Mesothelial cell of epicardium (in vitro differentiated cells): Measurements from ENCODE around the gene LYL1. TPM values are rescaled to one million over a fixed set of nuclear protein-coding genes. Genes with fewer than 3 reads are reported as not detected.
A peak's percentile ranks its signal among the peaks of the same experiment; 100 is the strongest.

ENCODE experiments used
- DNase-seq, 2 experiments: peaks; one replicate each; pipeline ENCODE4 v3.0.0; 2021; ENCODE audit warnings: low spot score in 2 of 2; ENCODE audit not compliant: unreplicated experiment in 2 of 2
- H3K27ac Mint-ChIP-seq: 2 replicates; pipeline ENCODE4 v1.8.0; 2021; ENCODE audit warnings: mixed read lengths
- H3K27me3 Mint-ChIP-seq: 2 replicates; pipeline ENCODE4 v1.8.0; 2021; ENCODE audit warnings: low read depth, mixed read lengths
- H3K36me3 Mint-ChIP-seq: 2 replicates; pipeline ENCODE4 v1.8.0; 2021; ENCODE audit warnings: mixed read lengths
- H3K4me1 Mint-ChIP-seq: 2 replicates; pipeline ENCODE4 v1.8.0; 2021; ENCODE audit warnings: mixed read lengths
- H3K4me3 Mint-ChIP-seq: 2 replicates; pipeline ENCODE4 v1.8.0; 2021; ENCODE audit warnings: mild to moderate bottlenecking, moderate library complexity, mixed read lengths
- H3K9me3 Mint-ChIP-seq: 2 replicates; pipeline ENCODE4 v1.8.0; 2021; ENCODE audit warnings: mixed read lengths
- CTCF ChIP-seq: fragments of 200-600 bp; sonication (generic); IDR thresholded peaks from one replicate; pipeline ENCODE4 v1.5.0; 2021; ENCODE audit warnings: antibody characterized with exemption; ENCODE audit not compliant: unreplicated experiment
- total RNA-seq: library from RNA; stranded (reverse); gene quantifications from 3 replicates; pipeline ENCODE4 v1.2.1, GENCODE V29; 2021

LYL1 gene
- total RNA-seq, 1 donor from 2014 or later: 4.0 TPM

GRCh38 chr19:13063461-13064091, 39.1 kb downstream of the LYL1 start:
- H3K27me3 Mint-ChIP-seq: peaks cover 63% of the 10 kb centered on the region
- peaks cover 53% of the 10 kb centered on the region for H3K4me1 Mint-ChIP-seq
- DNase-seq: no peak
- no peak overlapping the region for H3K4me3 Mint-ChIP-seq
- TF ChIP-seq CTCF: no peak
- H3K9me3 Mint-ChIP-seq: no peaks in the 10 kb centered on the region
- H3K36me3 Mint-ChIP-seq: no peaks in the 10 kb centered on the region
- no peak overlapping the region for H3K27ac Mint-ChIP-seq

GRCh38 chr19:13062317-13062716, 40.3 kb downstream of the LYL1 start:
- H3K4me1 Mint-ChIP-seq: peaks cover 56% of the 10 kb centered on the region
- H3K27ac Mint-ChIP-seq: no peak overlapping the region
- no peaks in the 10 kb centered on the region for H3K9me3 Mint-ChIP-seq
- H3K4me3 Mint-ChIP-seq: no peak overlapping the region
- no peak for DNase-seq
- H3K36me3 Mint-ChIP-seq: no peaks in the 10 kb centered on the region
- H3K27me3 Mint-ChIP-seq: peaks cover 56% of the 10 kb centered on the region
- TF ChIP-seq CTCF: no peak

- Mint-ChIP-seq H3K4me1 (peaks cover 56% of the 10 kb centered on the region), H3K27ac (peak overlapping the region; percentile 59), H3K27me3 (peaks cover 49% of the 10 kb centered on the region), H3K36me3 (no peaks in the 10 kb centered on the region), H3K4me3 (peak overlapping the region; percentile 58), H3K9me3 (no peaks in the 10 kb centered on the region)
- DNase-seq: peak; percentile 68 to 90
- peak; percentile 96 for TF ChIP-seq CTCF
Observed at GRCh38 chr19:13060964-13061927, 41.4 kb downstream of the LYL1 start.

DNA sequence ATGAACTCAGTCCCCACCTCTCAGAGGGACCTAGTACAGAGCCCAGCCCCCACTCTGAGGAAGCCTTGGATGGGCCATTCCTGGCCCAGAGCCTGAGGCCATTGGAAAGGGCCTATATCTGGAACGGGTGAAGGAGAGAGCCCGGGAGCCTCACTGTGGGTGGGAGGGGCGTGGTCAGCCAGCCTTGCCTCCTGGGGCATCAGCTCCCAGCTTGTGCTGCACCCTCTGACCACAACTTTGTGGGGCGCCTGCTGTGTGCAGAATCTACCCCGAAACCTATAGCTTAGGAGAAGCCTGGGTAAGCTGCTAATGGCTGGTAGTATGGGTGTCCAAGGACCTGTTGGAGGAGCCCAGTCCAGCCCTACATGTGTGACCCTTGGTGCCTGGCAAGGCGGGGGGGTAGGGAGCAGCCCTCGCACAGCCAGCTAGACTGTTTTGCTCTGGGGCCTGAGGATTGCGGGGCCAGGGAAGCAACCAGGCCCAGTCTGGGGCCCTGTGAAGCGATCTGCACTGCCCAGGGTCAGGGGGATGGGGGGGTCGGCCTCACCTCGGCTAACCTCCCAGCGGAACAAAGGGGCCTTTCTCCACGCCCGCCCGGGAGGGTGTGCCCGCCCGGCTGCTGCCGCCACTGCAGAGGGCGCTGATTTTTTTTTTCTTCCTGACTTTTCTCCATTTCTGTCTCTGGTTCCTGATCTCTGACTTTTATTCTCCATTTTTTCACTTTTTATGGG, 42.3 kb downstream of the LYL1 start:
- no peaks in the 10 kb centered on the region for H3K9me3 Mint-ChIP-seq
- H3K4me1 Mint-ChIP-seq: peaks cover 65% of the 10 kb centered on the region
- TF ChIP-seq CTCF: no peak
- H3K27ac Mint-ChIP-seq: no peak overlapping the region
- no peak for DNase-seq
- H3K4me3 Mint-ChIP-seq: peak overlapping the region; percentile 58
- peaks cover 45% of the 10 kb centered on the region for H3K27me3 Mint-ChIP-seq
- H3K36me3 Mint-ChIP-seq: no peaks in the 10 kb centered on the region

DNA sequence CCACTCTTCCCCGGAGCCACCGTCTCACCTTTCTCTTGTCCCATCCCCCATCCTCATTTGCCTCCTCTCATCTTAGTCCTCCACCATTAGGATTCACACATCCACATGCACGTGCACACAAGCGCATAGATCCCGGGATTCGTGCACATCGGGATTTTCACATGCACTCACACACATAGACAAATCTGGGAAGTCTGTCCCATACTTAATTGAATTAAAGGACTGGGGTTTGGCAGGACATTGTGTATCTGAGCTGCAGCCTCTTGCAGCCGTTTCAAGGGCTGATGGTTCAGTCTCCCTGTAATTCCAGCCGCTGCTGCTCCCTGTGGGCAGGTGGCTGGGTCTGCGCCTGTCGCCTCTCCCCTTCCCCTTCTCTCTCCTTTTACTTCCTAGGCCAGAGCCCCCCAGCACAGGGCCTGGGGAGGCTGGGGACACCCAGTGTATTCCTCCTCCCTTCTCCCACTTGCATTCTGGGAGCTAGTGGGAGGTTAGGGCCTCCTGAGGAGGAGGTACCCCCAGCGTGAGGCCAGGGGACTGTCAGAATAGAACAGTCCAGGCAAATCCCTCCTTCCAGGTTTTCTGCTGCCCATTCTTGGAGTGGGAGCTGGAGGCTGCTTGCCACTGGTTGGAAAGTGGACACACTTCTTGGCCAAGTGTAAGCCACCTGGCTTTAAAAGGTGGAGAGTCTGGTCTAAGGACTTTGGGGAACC, 43.6 kb downstream of the LYL1 start:
- DNase-seq: no peak
- no peaks in the 10 kb centered on the region for H3K36me3 Mint-ChIP-seq
- H3K4me3 Mint-ChIP-seq: no peak overlapping the region
- peaks cover 75% of the 10 kb centered on the region for H3K4me1 Mint-ChIP-seq
- H3K27me3 Mint-ChIP-seq: peaks cover 33% of the 10 kb centered on the region
- H3K27ac Mint-ChIP-seq: peak overlapping the region; percentile 81
- TF ChIP-seq CTCF: no peak
- H3K9me3 Mint-ChIP-seq: no peaks in the 10 kb centered on the region
